Osteocyte (in vitro differentiated cells): ENCODE data around the gene MAMDC4. TPM values are rescaled to one million over a fixed set of nuclear protein-coding genes. Genes with fewer than 3 reads are reported as not detected.
"Not testable (repeated sequence)": the region's sequence is repeated elsewhere in the genome, so short reads cannot be mapped to it uniquely, and the experiment has no call there.

Experiments used
- DNase-seq: peaks from one replicate; pipeline ENCODE4 v3.0.0; 2021; ENCODE audit warnings: mixed read lengths; ENCODE audit not compliant: unreplicated experiment; ENCODE audit errors: extremely low spot score
- H3K27ac Mint-ChIP-seq: one replicate; pipeline ENCODE4 v1.8.0; 2021; ENCODE audit warnings: mild to moderate bottlenecking, mixed read lengths; ENCODE audit not compliant: unreplicated experiment
- H3K27me3 Mint-ChIP-seq: one replicate; pipeline ENCODE4 v1.8.0; 2021; ENCODE audit warnings: mixed read lengths; ENCODE audit not compliant: unreplicated experiment
- H3K36me3 Mint-ChIP-seq: one replicate; pipeline ENCODE4 v1.8.0; 2021; ENCODE audit warnings: mixed read lengths; ENCODE audit not compliant: unreplicated experiment
- H3K4me1 Mint-ChIP-seq: one replicate; pipeline ENCODE4 v1.8.0; 2021; ENCODE audit warnings: mixed read lengths; ENCODE audit not compliant: unreplicated experiment
- H3K4me3 Mint-ChIP-seq: one replicate; pipeline ENCODE4 v1.8.0; 2021; ENCODE audit warnings: mild to moderate bottlenecking, moderate library complexity, mixed read lengths; ENCODE audit not compliant: unreplicated experiment
- H3K9me3 Mint-ChIP-seq: one replicate; pipeline ENCODE4 v1.8.0; 2021; ENCODE audit warnings: mixed read lengths; ENCODE audit not compliant: unreplicated experiment
- CTCF ChIP-seq: fragments of 200-600 bp; sonication (generic); IDR thresholded peaks from 2 replicates; pipeline ENCODE4 v1.5.0; 2021; ENCODE audit warnings: antibody characterized with exemption, mild to moderate bottlenecking, moderate library complexity
- long read RNA-seq: library from polyadenylated mRNA; unstranded; transcript quantifications from one replicate; pipeline ENCODE4 v2.0.0, GENCODE V29; 2021
- total RNA-seq: library from RNA; stranded (reverse); gene quantifications from 2 replicates; pipeline ENCODE4 v1.2.1, GENCODE V29; 2021

The MAMDC4 gene
- 7.4 and 9.4 TPM in 2 replicates for total RNA-seq
- long read RNA-seq: 0 reads

DNA sequence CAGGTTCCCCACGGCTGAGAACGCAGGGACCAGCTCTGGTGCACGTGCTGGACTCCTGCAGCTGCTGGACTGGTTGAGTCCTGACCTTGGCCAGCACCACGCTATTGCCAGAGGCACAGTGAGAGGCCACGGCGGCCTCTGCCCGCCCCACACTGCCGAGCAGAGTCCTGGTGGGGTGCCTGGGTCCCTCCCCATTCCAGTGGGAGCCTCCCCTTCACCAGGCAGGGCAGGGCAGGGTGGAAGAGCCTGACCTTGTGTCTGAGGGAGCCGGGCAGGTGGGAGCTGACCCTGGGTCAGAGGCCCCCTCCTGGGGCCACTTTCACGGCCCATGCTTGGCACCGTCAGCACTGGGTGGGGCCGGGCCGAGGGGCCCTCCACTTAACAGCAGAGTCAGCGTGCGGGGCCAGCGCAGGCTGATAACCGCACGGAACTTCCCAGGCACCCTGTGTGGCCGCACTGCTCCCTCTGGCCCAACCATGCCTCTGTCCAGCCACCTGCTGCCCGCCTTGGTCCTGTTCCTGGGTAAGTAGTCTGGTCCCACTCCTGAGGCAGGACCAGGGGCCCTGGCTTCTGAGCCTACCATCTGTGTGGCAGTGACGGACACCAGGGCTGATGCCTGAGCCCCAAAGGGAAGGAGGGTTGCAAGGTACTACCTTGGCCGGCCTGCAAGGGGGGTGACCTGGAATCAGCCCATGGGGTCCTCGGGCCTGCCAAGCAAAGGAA, at the start of gene MAMDC4:
MAMDC4 (plus strand) TSS at position 406 of the 723 bp plus-strand sequence; CDS start at position 477, 71 bp downstream.
- no peak for DNase-seq
- Mint-ChIP-seq H3K27ac (no peak within 1 kb of the TSS), H3K4me3 (no peak within 1 kb of the TSS), H3K4me1 (peaks cover 17% of the 10 kb centered on the region), H3K36me3 (no peaks in the 10 kb centered on the region), H3K27me3 (no peaks in the 10 kb centered on the region), H3K9me3 (no peaks in the 10 kb centered on the region)
- no peak for TF ChIP-seq CTCF

- not testable (repeated sequence) for H3K9me3 Mint-ChIP-seq, H3K36me3 Mint-ChIP-seq, DNase-seq, H3K4me3 Mint-ChIP-seq, H3K27ac Mint-ChIP-seq
- Mint-ChIP-seq H3K4me1 (peaks cover 21% of the 10 kb centered on the region), H3K27me3 (peaks cover 13% of the 10 kb centered on the region)
Observed at GRCh38 chr9:136803009-136803550, 49.1 kb upstream of the MAMDC4 start.

- no peaks in the 10 kb centered on the region for H3K9me3 Mint-ChIP-seq
- no peak overlapping the region for H3K4me3 Mint-ChIP-seq
- H3K27me3 Mint-ChIP-seq: peaks cover 13% of the 10 kb centered on the region
- no peak for DNase-seq
- H3K27ac Mint-ChIP-seq: no peak overlapping the region
- peaks cover 22% of the 10 kb centered on the region for H3K4me1 Mint-ChIP-seq
- TF ChIP-seq CTCF: no peak
- no peaks in the 10 kb centered on the region for H3K36me3 Mint-ChIP-seq
Observed at GRCh38 chr9:136803551-136804508, 48.3 kb upstream of the MAMDC4 start.

DNA sequence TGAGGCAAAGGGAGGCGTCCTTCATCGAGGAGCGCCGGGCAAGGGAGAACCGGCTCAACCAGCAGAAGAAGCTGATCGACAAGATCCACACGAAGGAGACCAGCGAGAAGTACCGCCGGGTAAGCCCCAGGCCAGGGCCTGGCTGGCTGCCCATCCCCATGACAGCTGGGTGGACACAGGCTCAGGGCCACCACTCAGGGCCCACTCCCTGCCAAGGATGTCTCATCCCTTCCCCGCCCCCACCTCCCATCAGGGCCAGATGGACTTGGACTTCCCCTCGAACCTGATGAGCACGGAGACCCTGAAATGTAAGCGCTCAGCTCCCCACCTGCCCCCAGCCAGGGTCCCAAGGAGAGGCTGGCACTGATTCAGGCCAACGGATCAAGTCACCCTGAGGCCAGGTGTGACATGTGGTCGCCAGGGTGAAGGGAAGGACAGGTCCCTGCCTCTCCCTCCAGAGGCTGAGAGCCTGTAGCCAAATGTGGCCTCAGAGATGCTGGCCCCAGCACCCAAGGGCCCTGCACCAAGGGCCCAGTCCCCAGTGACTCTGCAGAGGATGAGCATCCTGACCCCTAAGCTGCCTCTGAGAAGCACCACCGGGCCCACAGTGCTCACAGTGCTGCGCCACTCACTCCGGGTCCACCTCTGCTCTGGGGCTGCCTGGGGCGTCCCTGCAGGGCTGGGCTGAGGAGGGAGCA, 47.5 kb upstream of the MAMDC4 start:
- H3K9me3 Mint-ChIP-seq: no peaks in the 10 kb centered on the region
- no peak for TF ChIP-seq CTCF
- H3K27me3 Mint-ChIP-seq: peaks cover 13% of the 10 kb centered on the region
- H3K4me3 Mint-ChIP-seq: no peak overlapping the region
- H3K27ac Mint-ChIP-seq: no peak overlapping the region
- DNase-seq: no peak
- peaks cover 30% of the 10 kb centered on the region for H3K4me1 Mint-ChIP-seq
- no peaks in the 10 kb centered on the region for H3K36me3 Mint-ChIP-seq

DNA sequence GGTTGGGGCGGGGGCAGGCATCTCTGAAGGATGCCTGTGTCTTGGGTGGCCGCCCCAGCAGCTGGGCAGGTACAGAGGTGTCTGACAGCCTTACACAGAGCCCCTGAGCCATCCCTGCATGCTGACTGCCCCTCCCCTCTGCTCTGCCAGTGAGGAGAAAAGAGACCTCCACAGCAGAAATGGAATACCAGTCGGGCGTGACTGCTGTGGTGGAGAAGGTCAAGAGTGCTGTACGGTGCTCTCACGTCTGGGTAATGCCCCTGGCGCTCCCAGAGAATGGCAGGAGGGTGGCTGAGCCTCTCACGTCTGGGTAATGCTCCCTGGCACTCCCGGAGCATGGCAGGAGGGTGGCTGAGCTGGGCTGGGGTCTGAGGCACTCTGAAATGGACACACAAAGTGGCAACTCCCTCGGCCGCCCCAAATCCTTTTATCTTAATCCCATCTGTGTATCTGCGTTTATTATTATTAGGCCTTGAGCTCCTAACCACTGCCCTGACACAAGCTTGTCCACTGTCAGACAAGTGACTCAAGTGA, 46.9 kb upstream of the MAMDC4 start:
- Mint-ChIP-seq H3K9me3 (no peaks in the 10 kb centered on the region), H3K4me1 (peaks cover 34% of the 10 kb centered on the region), H3K4me3 (no peak overlapping the region), H3K27ac (no peak overlapping the region), H3K27me3 (peaks cover 13% of the 10 kb centered on the region), H3K36me3 (no peaks in the 10 kb centered on the region)
- no peak for TF ChIP-seq CTCF
- no peak for DNase-seq
